ENCODE measurements around the gene CLEC7A. TPM values are rescaled to one million over a fixed set of nuclear protein-coding genes. Genes with fewer than 3 reads are reported as not detected.
A peak's percentile ranks its signal among the peaks of the same experiment; 100 is the strongest.

Gene CLEC7A
- total RNA-seq, 2 donors from 2014 or later = 5.7 TPM; not detected in 1

GRCh38 chr12:10113920-10114319 lies 16.1 kb downstream of the CLEC7A start:
- no peak overlapping the region for H3K4me3 ChIP-seq
- DNase-seq = no peak
- H3K36me3 ChIP-seq (replicated peaks in 1 of 2; ENCODE audit: insufficient read depth in 1 of 2, low read depth in 2 of 2) = no peaks in the 10 kb centered on the region
- H3K27me3 ChIP-seq = no peaks in the 10 kb centered on the region
- ATAC-seq = no peak
- no peaks in the 10 kb centered on the region for H3K9me3 ChIP-seq
- H3K4me1 ChIP-seq = no peaks in the 10 kb centered on the region
- H3K27ac ChIP-seq = no peak overlapping the region
- TF ChIP-seq POLR2A (IDR thresholded peaks at IDR 0.05) = no peak
- no peak for TF ChIP-seq CTCF (IDR thresholded peaks at IDR 0.05)
- 40 to 41% methylated on average over 1 of the region's 1 CpG for WGBS, 2 donors
- intact Hi-C loops (cut with DNase I) = no loop called here

DNA sequence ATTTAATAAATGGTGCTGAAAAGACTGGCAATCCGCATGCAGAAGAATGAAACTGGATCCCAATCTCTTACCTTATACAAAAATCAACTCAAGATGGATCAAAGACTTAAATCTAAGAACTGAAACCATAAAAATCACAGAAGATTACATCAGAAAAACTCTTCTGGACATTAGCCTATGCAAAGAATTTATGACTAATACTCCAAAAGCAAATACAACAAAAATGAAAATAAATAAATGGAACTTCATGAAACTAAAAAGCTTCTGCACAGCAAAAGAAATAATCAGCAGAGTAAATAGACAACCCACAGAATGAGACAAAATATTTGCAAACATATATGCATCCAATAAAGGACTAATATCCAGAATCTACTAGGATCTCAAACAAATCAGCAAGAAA lies 16.9 kb downstream of the CLEC7A start:
- Histone ChIP-seq H3K27ac (no peak overlapping the region), H3K27me3 (no peaks in the 10 kb centered on the region), H3K4me3 (no peak overlapping the region), H3K9me3 (no peaks in the 10 kb centered on the region), H3K4me1 (no peaks in the 10 kb centered on the region), H3K36me3 (replicated peaks in 1 of 2; ENCODE audit: insufficient read depth in 1 of 2, low read depth in 2 of 2) (no peaks in the 10 kb centered on the region)
- TF ChIP-seq POLR2A (IDR thresholded peaks at IDR 0.05) = no peak
- no peak for TF ChIP-seq CTCF (IDR thresholded peaks at IDR 0.05)
- no peak for DNase-seq
- 79 to 90% methylated on average over 1 of the region's 1 CpG for WGBS, 2 donors
- ATAC-seq = no peak
- intact Hi-C loops (cut with DNase I) = no loop called here

DNA sequence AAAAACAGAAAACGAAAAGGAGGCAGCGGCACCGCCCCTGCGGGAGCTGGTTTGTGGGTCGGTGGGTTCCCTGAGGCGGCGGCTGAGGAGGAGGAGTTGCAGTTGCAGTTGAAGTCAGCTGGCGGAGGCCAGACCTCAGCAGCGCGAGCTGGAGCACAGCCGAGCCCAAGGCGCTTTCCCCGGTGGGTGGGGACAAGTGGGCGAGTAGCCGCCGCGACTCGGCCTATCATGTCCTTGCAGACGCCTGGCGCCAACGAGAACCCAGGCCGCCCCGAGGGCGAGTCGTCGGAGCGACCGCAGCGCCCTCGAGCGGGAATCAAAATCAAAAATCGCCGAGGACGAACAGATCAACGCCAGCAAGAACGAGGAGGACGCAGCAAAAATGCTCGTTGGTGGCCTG lies 18.5 kb downstream of the CLEC7A start:
- 74 to 84% methylated on average over 35 to 38 of the region's 38 CpGs for WGBS, 2 donors
- no peak overlapping the region for H3K27ac ChIP-seq
- DNase-seq = no peak
- no peak for ATAC-seq
- no peak for TF ChIP-seq POLR2A (IDR thresholded peaks at IDR 0.05)
- no peak for TF ChIP-seq CTCF (IDR thresholded peaks at IDR 0.05)
- no peaks in the 10 kb centered on the region for H3K27me3 ChIP-seq
- H3K4me3 ChIP-seq = no peak overlapping the region
- H3K36me3 ChIP-seq (replicated peaks in 1 of 2; ENCODE audit: insufficient read depth in 1 of 2, low read depth in 2 of 2) = no peaks in the 10 kb centered on the region
- intact Hi-C loops (cut with DNase I) = no loop called here
- no peaks in the 10 kb centered on the region for H3K9me3 ChIP-seq
- no peaks in the 10 kb centered on the region for H3K4me1 ChIP-seq

DNA sequence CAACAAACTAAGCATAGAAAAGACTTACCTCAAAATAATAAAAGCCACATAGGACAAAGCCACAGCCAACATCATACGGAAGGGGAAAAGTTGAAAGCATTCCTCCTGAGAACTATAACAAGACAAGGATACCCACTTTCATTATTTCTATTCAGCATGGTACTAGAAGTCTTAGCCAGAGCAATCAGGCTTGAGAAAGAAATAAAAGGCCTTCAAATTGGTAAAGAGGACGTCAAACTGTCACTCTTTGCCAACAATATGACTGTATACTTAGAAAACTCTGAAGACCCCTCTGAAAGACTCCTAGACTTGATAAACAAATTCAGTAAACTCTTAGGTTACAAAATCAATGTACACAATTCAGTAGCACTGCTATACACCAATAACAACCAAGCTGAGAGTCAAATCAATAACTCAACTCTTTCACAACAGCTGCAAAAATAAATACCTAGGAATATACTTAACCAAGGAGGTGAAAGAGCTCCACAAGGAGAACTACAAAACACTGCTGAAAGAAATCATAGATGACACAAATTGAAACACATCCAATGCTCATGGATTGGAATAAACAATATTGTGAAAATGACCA lies 19.6 kb downstream of the CLEC7A start:
- WGBS, 2 donors = 68 to 70% methylated on average over 2 of the region's 2 CpGs
- Histone ChIP-seq H3K36me3 (replicated peaks in 1 of 2; ENCODE audit: insufficient read depth in 1 of 2, low read depth in 2 of 2) (no peaks in the 10 kb centered on the region), H3K4me1 (no peaks in the 10 kb centered on the region), H3K27ac (no peak overlapping the region), H3K4me3 (no peak overlapping the region), H3K27me3 (no peaks in the 10 kb centered on the region), H3K9me3 (no peaks in the 10 kb centered on the region)
- intact Hi-C loops (cut with DNase I) = no loop called here
- TF ChIP-seq CTCF (IDR thresholded peaks at IDR 0.05) = no peak
- TF ChIP-seq POLR2A (IDR thresholded peaks at IDR 0.05) = no peak
- DNase-seq = no peak
- ATAC-seq = no peak

GRCh38 chr12:10102322-10102721 lies 27.7 kb downstream of the CLEC7A start:
- Histone ChIP-seq H3K36me3 (replicated peaks in 1 of 2; ENCODE audit: insufficient read depth in 1 of 2, low read depth in 2 of 2) (no peaks in the 10 kb centered on the region), H3K4me3 (no peak overlapping the region), H3K9me3 (no peaks in the 10 kb centered on the region), H3K27ac (no peak overlapping the region), H3K4me1 (no peaks in the 10 kb centered on the region), H3K27me3 (no peaks in the 10 kb centered on the region)
- intact Hi-C loops (cut with DNase I) = no loop called here
- DNase-seq = peak in 1 of 4 donors; percentile 38
- WGBS, 2 donors = 38 to 100% methylated on average over 1 to 2 of the region's 2 CpGs
- no peak for ATAC-seq
- no peak for TF ChIP-seq POLR2A (IDR thresholded peaks at IDR 0.05)
- TF ChIP-seq CTCF (IDR thresholded peaks at IDR 0.05) = no peak
